Measurements from ENCODE around the gene PAN3.
A peak's percentile ranks its signal among the peaks of the same experiment; 100 is the strongest.

- TF ChIP-seq CTCF (IDR thresholded peaks at IDR 0.05) (peak in 1 of 6 experiments; percentile 7), POLR2A (IDR thresholded peaks at IDR 0.05) (no peak)
Observed at GRCh38 chr13:28199089-28199488, 60.7 kb downstream of the PAN3 start.
